Fibroblast of lung (primary cell): ENCODE data around the gene EPS8L1. TPM values are rescaled to one million over a fixed set of nuclear protein-coding genes. Genes with fewer than 3 reads are reported as not detected.
A peak's percentile ranks its signal among the peaks of the same experiment; 100 is the strongest.

Source experiments
- DNase-seq, 2 donors: peaks; one replicate each; pipeline versions ENCODE4 v3.0.0 to v3.0.0-alpha.2; 2010; ENCODE audit warnings: low read depth in 2 of 2
- H2AFZ ChIP-seq: 2 replicates; pipeline ENCODE4 v1.5.1; 2012; ENCODE audit warnings: low read length, control low read depth, inconsistent platforms
- H3K27ac ChIP-seq: 2 replicates; pipeline ENCODE4 v1.5.1; 2011; ENCODE audit warnings: low read length, control low read depth; ENCODE audit not compliant: insufficient read depth
- H3K27me3 ChIP-seq: 2 replicates; pipeline ENCODE4 v1.5.1; 2011; ENCODE audit warnings: mild to moderate bottlenecking, low read length; ENCODE audit not compliant: control insufficient read depth, insufficient read depth
- H3K36me3 ChIP-seq: 2 replicates; pipeline ENCODE4 v1.5.1; 2011; ENCODE audit warnings: low read length; ENCODE audit not compliant: control insufficient read depth, insufficient read depth
- H3K4me1 ChIP-seq: 2 replicates; pipeline ENCODE4 v1.5.1; 2011; ENCODE audit warnings: low read length; ENCODE audit not compliant: control insufficient read depth, insufficient read depth; ENCODE audit errors: extremely low read depth
- H3K4me2 ChIP-seq: 2 replicates; pipeline ENCODE4 v1.5.1; 2011; ENCODE audit warnings: low read length, control low read depth; ENCODE audit not compliant: insufficient read depth; ENCODE audit errors: extremely low read depth
- H3K4me3 ChIP-seq, 4 experiments: fragments of 200-600 bp in 1 of 4; sonication (generic) in 1 of 4; replicated peaks in 1 of 4; 2 replicates each; pipeline ENCODE4 v1.5.1; 2011 to 2016; ENCODE audit warnings: low read length in 4 of 4, low read depth in 3 of 4, mild to moderate bottlenecking in 3 of 4, control low read depth in 2 of 4, inconsistent platforms in 1 of 4, mixed read lengths in 1 of 4; ENCODE audit not compliant: insufficient read depth in 1 of 4; ENCODE audit errors: control extremely low read depth in 1 of 4
- H3K79me2 ChIP-seq: 2 replicates; pipeline ENCODE4 v1.5.1; 2012; ENCODE audit warnings: mild to moderate bottlenecking, low read length, inconsistent platforms; ENCODE audit not compliant: control insufficient read depth, insufficient read depth
- H3K9ac ChIP-seq: 2 replicates; pipeline ENCODE4 v1.5.1; 2011; ENCODE audit warnings: mild to moderate bottlenecking, low read length, control low read depth; ENCODE audit not compliant: insufficient read depth
- H3K9me3 ChIP-seq: 2 replicates; pipeline ENCODE4 v1.5.1; 2012; ENCODE audit warnings: low read depth, low read length; ENCODE audit not compliant: control insufficient read depth, insufficient read depth
- H4K20me1 ChIP-seq: 2 replicates; pipeline ENCODE4 v1.5.1; 2011; ENCODE audit warnings: low read length; ENCODE audit not compliant: control insufficient read depth, insufficient read depth; ENCODE audit errors: extremely low read depth
- EZH2 ChIP-seq: IDR thresholded peaks from 2 replicates; pipeline ENCODE4 v1.5.1; 2012; ENCODE audit warnings: low read length, control low read depth, mild to moderate bottlenecking; ENCODE audit errors: missing control alignments
- polyA plus RNA-seq, 2 donors: library from polyadenylated mRNA; depleted of rRNA in 1 of 2; stranded (reverse) in 1 of 2; unstranded in 1 of 2; fragments of >200 nt; gene quantifications; 2 replicates each; pipeline ENCODE4 v1.2.1, GENCODE V29; 2011 to 2012; ENCODE audit warnings: missing spikeins in 1 of 2
- total RNA-seq: library from RNA; depleted of rRNA; stranded (reverse); fragments of >200 nt; gene quantifications from 2 replicates; pipeline ENCODE4 v1.2.1, GENCODE V29; 2014
- TF ChIP-seq, protein P1 (sequence below), 2 donors: IDR thresholded peaks in 1 of 2; conservative IDR thresholded peaks in 1 of 2; 1 replicate in 1 of 2; 2 replicates in 1 of 2; pipeline ENCODE4 v1.5.1; 2011 to 2012; ENCODE audit warnings: low read length in 2 of 2, control low read depth in 1 of 2, inconsistent platforms in 1 of 2, low read depth in 1 of 2, mild to moderate bottlenecking in 1 of 2

Gene EPS8L1
- total and polyA plus RNA-seq, 2 donors (not counting 1 experiment from before 2014, with no cell fraction given) = 0.17 to 1.9 TPM

GRCh38 chr19:55117663-55118391, 42.2 kb downstream of the EPS8L1 start:
- no peaks in the 10 kb centered on the region for H3K27me3 ChIP-seq
- peak overlapping the region; percentile 77 for H3K4me2 ChIP-seq
- no peaks in the 10 kb centered on the region for H3K9me3 ChIP-seq
- peak; percentile 99 for DNase-seq
- H3K27ac ChIP-seq = peak overlapping the region; percentile 83
- peak overlapping the region; percentile 71 for H2AFZ ChIP-seq
- TF ChIP-seq EZH2 = no peak
- TF ChIP-seq, protein P1, sequence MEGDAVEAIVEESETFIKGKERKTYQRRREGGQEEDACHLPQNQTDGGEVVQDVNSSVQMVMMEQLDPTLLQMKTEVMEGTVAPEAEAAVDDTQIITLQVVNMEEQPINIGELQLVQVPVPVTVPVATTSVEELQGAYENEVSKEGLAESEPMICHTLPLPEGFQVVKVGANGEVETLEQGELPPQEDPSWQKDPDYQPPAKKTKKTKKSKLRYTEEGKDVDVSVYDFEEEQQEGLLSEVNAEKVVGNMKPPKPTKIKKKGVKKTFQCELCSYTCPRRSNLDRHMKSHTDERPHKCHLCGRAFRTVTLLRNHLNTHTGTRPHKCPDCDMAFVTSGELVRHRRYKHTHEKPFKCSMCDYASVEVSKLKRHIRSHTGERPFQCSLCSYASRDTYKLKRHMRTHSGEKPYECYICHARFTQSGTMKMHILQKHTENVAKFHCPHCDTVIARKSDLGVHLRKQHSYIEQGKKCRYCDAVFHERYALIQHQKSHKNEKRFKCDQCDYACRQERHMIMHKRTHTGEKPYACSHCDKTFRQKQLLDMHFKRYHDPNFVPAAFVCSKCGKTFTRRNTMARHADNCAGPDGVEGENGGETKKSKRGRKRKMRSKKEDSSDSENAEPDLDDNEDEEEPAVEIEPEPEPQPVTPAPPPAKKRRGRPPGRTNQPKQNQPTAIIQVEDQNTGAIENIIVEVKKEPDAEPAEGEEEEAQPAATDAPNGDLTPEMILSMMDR (conservative IDR thresholded peaks at IDR 0.05 in 1 of 2, IDR thresholded peaks at IDR 0.05 in 1 of 2; ENCODE audit: low read depth in 1 of 2, low read length in 2 of 2) = no peak
- peaks cover 42% of the 10 kb centered on the region for H3K79me2 ChIP-seq
- peak overlapping the region; percentile 68 for H3K9ac ChIP-seq
- H3K36me3 ChIP-seq = no peaks in the 10 kb centered on the region
- H4K20me1 ChIP-seq = no peaks in the 10 kb centered on the region
- H3K4me1 ChIP-seq = peaks cover 18% of the 10 kb centered on the region
- peak overlapping the region; percentile 50 to 76 (median 61) for H3K4me3 ChIP-seq

DNA sequence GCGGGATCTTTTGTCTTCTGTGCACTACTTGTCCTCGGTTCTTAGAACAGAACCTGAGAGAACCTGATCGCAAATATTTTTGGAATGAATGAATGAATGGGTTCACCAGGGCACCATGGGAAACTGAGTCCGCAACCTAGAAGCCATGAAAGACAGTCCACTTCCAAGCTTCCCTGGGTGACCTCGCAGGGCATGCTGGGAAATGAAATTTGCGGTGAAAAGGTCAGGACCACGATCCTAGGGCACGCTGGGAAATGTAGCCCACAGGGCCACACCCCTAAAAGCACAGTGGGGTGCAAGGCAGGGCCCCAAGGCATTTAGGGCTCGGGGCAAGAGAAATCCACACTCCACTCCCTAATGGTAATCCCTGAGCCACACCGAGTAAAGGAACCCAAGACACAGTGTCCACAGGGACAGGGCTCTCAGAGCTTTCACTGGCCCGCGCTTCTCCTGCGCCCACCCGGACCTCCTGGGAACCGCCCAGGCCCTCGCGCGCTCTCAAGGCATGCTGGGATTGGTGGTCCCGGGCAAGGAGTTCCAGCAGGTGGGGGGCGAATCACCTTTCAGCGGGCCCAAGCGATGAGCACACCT, 42.8 kb downstream of the EPS8L1 start:
- Histone ChIP-seq H3K4me1 (peaks cover 12% of the 10 kb centered on the region), H3K9me3 (no peaks in the 10 kb centered on the region), H3K9ac (no peak overlapping the region), H3K4me3 (peak overlapping the region; percentile 50 to 76 (median 61)), H3K36me3 (no peaks in the 10 kb centered on the region), H3K79me2 (peaks cover 36% of the 10 kb centered on the region), H3K4me2 (peak overlapping the region; percentile 77), H3K27ac (peak overlapping the region; percentile 83), H2AFZ (no peak overlapping the region), H3K27me3 (peaks cover 4% of the 10 kb centered on the region), H4K20me1 (no peaks in the 10 kb centered on the region)
- DNase-seq = peak in 1 of 2 donors; percentile 54
- TF ChIP-seq, protein P1 (conservative IDR thresholded peaks at IDR 0.05 in 1 of 2, IDR thresholded peaks at IDR 0.05 in 1 of 2; ENCODE audit: low read depth in 1 of 2, low read length in 2 of 2) = no peak
- TF ChIP-seq EZH2 = no peak

DNA sequence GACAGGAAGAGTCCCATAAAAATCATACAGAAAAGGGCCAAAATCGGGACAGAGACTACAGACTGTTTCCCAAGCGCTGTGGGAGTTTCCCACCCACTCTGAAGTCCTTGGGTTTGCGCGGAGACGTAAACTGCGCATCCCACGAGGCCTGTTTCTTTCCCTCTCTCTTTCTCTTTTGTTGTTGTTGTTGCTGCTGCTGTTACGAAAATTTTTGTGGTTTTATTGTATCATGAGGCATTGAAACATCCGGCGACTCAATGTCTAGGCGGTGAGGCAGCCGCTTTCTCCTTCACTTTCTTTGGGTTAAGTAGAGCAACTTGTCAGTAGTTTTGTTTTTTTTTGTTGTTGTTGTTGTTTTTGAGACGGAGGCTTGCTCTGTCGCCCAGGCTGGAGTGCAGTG, 43.4 kb downstream of the EPS8L1 start:
- Histone ChIP-seq H3K9me3 (no peaks in the 10 kb centered on the region), H3K4me3 (no peak overlapping the region), H3K4me2 (no peak overlapping the region), H3K4me1 (peaks cover 12% of the 10 kb centered on the region), H3K79me2 (peaks cover 31% of the 10 kb centered on the region), H3K27ac (no peak overlapping the region), H3K36me3 (no peaks in the 10 kb centered on the region), H2AFZ (no peak overlapping the region), H4K20me1 (no peaks in the 10 kb centered on the region), H3K27me3 (peaks cover 5% of the 10 kb centered on the region), H3K9ac (no peak overlapping the region)
- no peak for DNase-seq
- TF ChIP-seq, protein P1 (conservative IDR thresholded peaks at IDR 0.05 in 1 of 2, IDR thresholded peaks at IDR 0.05 in 1 of 2; ENCODE audit: low read depth in 1 of 2, low read length in 2 of 2) = no peak
- no peak for TF ChIP-seq EZH2
